ENCODE measurements around the gene CDCA4. TPM values are rescaled to one million over a fixed set of nuclear protein-coding genes. Genes with fewer than 3 reads are reported as not detected.
"Not testable (repeated sequence)": the region's sequence is repeated elsewhere in the genome, so short reads cannot be mapped to it uniquely, and the experiment has no call there.

The CDCA4 gene
- total RNA-seq, 1 donor = 31.2 TPM

GRCh38 chr14:105049753-105050550, 29.1 kb upstream of the CDCA4 start:
- no peaks in the 10 kb centered on the region for H3K9me3 ChIP-seq (ENCODE audit: low read depth, low read length)
- peaks cover 12% of the 10 kb centered on the region for H3K4me1 ChIP-seq (ENCODE audit: insufficient read depth, low read length)
- H3K4me3 ChIP-seq (ENCODE audit: low read length) = no peak overlapping the region
- no peaks in the 10 kb centered on the region for H3K27me3 ChIP-seq (ENCODE audit: insufficient read depth, low read length)

GRCh38 chr14:105047283-105048016, 26.6 kb upstream of the CDCA4 start:
- Histone ChIP-seq H3K27me3 (ENCODE audit: insufficient read depth, low read length) (no peaks in the 10 kb centered on the region), H3K9me3 (ENCODE audit: low read depth, low read length) (no peaks in the 10 kb centered on the region), H3K4me3 (ENCODE audit: low read length) (no peak overlapping the region), H3K4me1 (ENCODE audit: insufficient read depth, low read length) (peaks cover 28% of the 10 kb centered on the region)

- H3K4me1 ChIP-seq (ENCODE audit: insufficient read depth, low read length) = peaks cover 28% of the 10 kb centered on the region
- H3K27me3 ChIP-seq (ENCODE audit: insufficient read depth, low read length) = no peaks in the 10 kb centered on the region
- no peak overlapping the region for H3K4me3 ChIP-seq (ENCODE audit: low read length)
- H3K9me3 ChIP-seq (ENCODE audit: low read depth, low read length) = no peaks in the 10 kb centered on the region
These were observed 26.0 kb upstream of the CDCA4 start for GRCh38 chr14:105046891-105047282.

GRCh38 chr14:105045710-105046326, 24.9 kb upstream of the CDCA4 start:
- Histone ChIP-seq H3K27me3 (ENCODE audit: insufficient read depth, low read length) (no peaks in the 10 kb centered on the region), H3K9me3 (ENCODE audit: low read depth, low read length) (no peaks in the 10 kb centered on the region), H3K4me3 (ENCODE audit: low read length) (no peak overlapping the region), H3K4me1 (ENCODE audit: insufficient read depth, low read length) (peaks cover 28% of the 10 kb centered on the region)

- H3K4me1 ChIP-seq (ENCODE audit: insufficient read depth, low read length) = peaks cover 28% of the 10 kb centered on the region
- no peaks in the 10 kb centered on the region for H3K9me3 ChIP-seq (ENCODE audit: low read depth, low read length)
- no peaks in the 10 kb centered on the region for H3K27me3 ChIP-seq (ENCODE audit: insufficient read depth, low read length)
- H3K4me3 ChIP-seq (ENCODE audit: low read length) = no peak overlapping the region
These were observed 22.8 kb upstream of the CDCA4 start for GRCh38 chr14:105043641-105044040.

GRCh38 chr14:105042813-105043212, 21.9 kb upstream of the CDCA4 start:
- H3K27me3 ChIP-seq (ENCODE audit: insufficient read depth, low read length) = no peaks in the 10 kb centered on the region
- H3K9me3 ChIP-seq (ENCODE audit: low read depth, low read length) = no peaks in the 10 kb centered on the region
- H3K4me3 ChIP-seq (ENCODE audit: low read length) = no peak overlapping the region
- peaks cover 28% of the 10 kb centered on the region for H3K4me1 ChIP-seq (ENCODE audit: insufficient read depth, low read length)

- no peaks in the 10 kb centered on the region for H3K9me3 ChIP-seq (ENCODE audit: low read depth, low read length)
- H3K4me3 ChIP-seq (ENCODE audit: low read length) = no peak overlapping the region
- H3K4me1 ChIP-seq (ENCODE audit: insufficient read depth, low read length) = peaks cover 28% of the 10 kb centered on the region
- H3K27me3 ChIP-seq (ENCODE audit: insufficient read depth, low read length) = no peaks in the 10 kb centered on the region
These were observed 21.2 kb upstream of the CDCA4 start for GRCh38 chr14:105041841-105042765.

GRCh38 chr14:105039458-105040205, 18.7 kb upstream of the CDCA4 start:
- Histone ChIP-seq H3K9me3 (ENCODE audit: low read depth, low read length) (no peaks in the 10 kb centered on the region), H3K4me1 (ENCODE audit: insufficient read depth, low read length) (peaks cover 15% of the 10 kb centered on the region), H3K27me3 (ENCODE audit: insufficient read depth, low read length) (no peaks in the 10 kb centered on the region), H3K4me3 (ENCODE audit: low read length) (no peak overlapping the region)

GRCh38 chr14:105035616-105036015, 14.7 kb upstream of the CDCA4 start:
- H3K4me1 ChIP-seq (ENCODE audit: insufficient read depth, low read length); H3K27me3 ChIP-seq (ENCODE audit: insufficient read depth, low read length); H3K9me3 ChIP-seq (ENCODE audit: low read depth, low read length); H3K4me3 ChIP-seq (ENCODE audit: low read length): not testable (repeated sequence)

GRCh38 chr14:105034315-105035039, 13.6 kb upstream of the CDCA4 start:
- Histone ChIP-seq H3K4me1 (ENCODE audit: insufficient read depth, low read length) (peaks cover 3% of the 10 kb centered on the region), H3K4me3 (ENCODE audit: low read length) (no peak overlapping the region), H3K9me3 (ENCODE audit: low read depth, low read length) (no peaks in the 10 kb centered on the region), H3K27me3 (ENCODE audit: insufficient read depth, low read length) (no peaks in the 10 kb centered on the region)

GRCh38 chr14:105033412-105033900, 12.6 kb upstream of the CDCA4 start:
- not testable (repeated sequence) for H3K9me3 ChIP-seq (ENCODE audit: low read depth, low read length); H3K4me3 ChIP-seq (ENCODE audit: low read length); H3K4me1 ChIP-seq (ENCODE audit: insufficient read depth, low read length); H3K27me3 ChIP-seq (ENCODE audit: insufficient read depth, low read length)

- H3K27me3 ChIP-seq (ENCODE audit: insufficient read depth, low read length); H3K4me1 ChIP-seq (ENCODE audit: insufficient read depth, low read length); H3K9me3 ChIP-seq (ENCODE audit: low read depth, low read length); H3K4me3 ChIP-seq (ENCODE audit: low read length): not testable (repeated sequence)
These were observed 11.6 kb upstream of the CDCA4 start for GRCh38 chr14:105032451-105032901.

- H3K4me1 ChIP-seq (ENCODE audit: insufficient read depth, low read length) = peaks cover 19% of the 10 kb centered on the region
- no peaks in the 10 kb centered on the region for H3K9me3 ChIP-seq (ENCODE audit: low read depth, low read length)
- no peaks in the 10 kb centered on the region for H3K27me3 ChIP-seq (ENCODE audit: insufficient read depth, low read length)
- H3K4me3 ChIP-seq (ENCODE audit: low read length) = no peak overlapping the region
These were observed 10.0 kb upstream of the CDCA4 start for GRCh38 chr14:105030836-105031396.
